Measurements from ENCODE around the gene ZNF667.

The ZNF667 gene

DNA sequence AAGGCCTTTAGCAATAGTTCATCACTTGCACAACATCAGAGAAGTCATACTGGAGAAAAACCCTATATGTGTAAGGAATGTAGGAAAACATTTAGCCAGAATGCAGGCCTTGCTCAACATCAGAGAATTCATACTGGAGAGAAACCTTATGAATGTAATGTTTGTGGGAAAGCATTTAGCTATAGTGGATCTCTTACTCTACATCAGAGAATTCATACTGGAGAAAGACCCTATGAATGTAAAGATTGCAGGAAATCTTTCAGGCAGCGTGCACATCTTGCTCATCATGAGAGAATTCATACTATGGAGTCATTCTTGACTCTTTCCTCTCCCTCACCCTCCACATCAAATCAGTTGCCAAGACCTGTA lies 53.2 kb downstream of the ZNF667 start:
- peak overlapping the region in 1 of 2 donors; percentile 21 for H3K4me3 ChIP-seq (ENCODE audit: low read depth in 1 of 2, low read length in 2 of 2)
- peaks cover 24% of the 10 kb centered on the region for H3K36me3 ChIP-seq (ENCODE audit: insufficient read depth, low read length)
- peaks cover 90% of the 10 kb centered on the region for H3K9me3 ChIP-seq (ENCODE audit: low read length)
- no peak overlapping the region for H3K9ac ChIP-seq (ENCODE audit: low read length)
- no peak overlapping the region for H3K27ac ChIP-seq (ENCODE audit: low read depth, low read length)
- no peaks in the 10 kb centered on the region for H3K27me3 ChIP-seq (ENCODE audit: control insufficient read depth in 1 of 2, insufficient read depth in 2 of 2, low read length in 2 of 2)
- no peaks in the 10 kb centered on the region for H3K4me1 ChIP-seq (ENCODE audit: insufficient read depth, low read length)

DNA sequence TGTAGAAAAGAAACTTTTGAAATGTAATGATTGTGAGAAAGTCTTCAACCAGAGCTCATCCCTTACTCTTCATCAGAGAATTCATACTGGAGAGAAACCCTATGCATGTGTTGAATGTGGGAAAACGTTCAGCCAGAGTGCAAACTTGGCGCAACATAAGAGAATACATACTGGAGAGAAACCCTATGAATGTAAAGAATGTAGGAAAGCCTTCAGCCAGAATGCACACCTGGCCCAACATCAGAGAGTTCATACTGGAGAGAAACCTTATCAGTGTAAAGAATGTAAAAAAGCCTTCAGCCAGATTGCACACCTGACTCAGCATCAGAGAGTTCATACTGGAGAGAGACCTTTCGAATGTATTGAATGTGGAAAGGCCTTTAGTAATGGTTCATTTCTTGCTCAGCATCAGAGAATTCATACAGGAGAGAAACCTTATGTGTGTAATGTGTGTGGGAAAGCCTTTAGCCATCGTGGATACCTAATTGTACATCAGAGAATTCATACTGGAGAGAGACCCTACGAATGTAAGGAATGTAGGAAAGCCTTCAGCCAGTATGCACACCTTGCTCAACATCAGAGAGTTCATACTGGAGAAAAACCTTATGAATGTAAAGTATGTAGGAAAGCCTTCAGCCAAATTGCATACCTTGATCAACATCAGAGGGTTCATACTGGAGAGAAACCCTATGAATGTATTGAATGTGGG lies 53.7 kb downstream of the ZNF667 start:
- Histone ChIP-seq H3K27ac (ENCODE audit: low read depth, low read length) (no peak overlapping the region), H3K9me3 (ENCODE audit: low read length) (peaks cover 90% of the 10 kb centered on the region), H3K9ac (ENCODE audit: low read length) (no peak overlapping the region), H3K27me3 (ENCODE audit: control insufficient read depth in 1 of 2, insufficient read depth in 2 of 2, low read length in 2 of 2) (no peaks in the 10 kb centered on the region), H3K4me1 (ENCODE audit: insufficient read depth, low read length) (no peaks in the 10 kb centered on the region), H3K36me3 (ENCODE audit: insufficient read depth, low read length) (peaks cover 24% of the 10 kb centered on the region), H3K4me3 (ENCODE audit: low read depth in 1 of 2, low read length in 2 of 2) (peak overlapping the region; percentile 21 to 36)

DNA sequence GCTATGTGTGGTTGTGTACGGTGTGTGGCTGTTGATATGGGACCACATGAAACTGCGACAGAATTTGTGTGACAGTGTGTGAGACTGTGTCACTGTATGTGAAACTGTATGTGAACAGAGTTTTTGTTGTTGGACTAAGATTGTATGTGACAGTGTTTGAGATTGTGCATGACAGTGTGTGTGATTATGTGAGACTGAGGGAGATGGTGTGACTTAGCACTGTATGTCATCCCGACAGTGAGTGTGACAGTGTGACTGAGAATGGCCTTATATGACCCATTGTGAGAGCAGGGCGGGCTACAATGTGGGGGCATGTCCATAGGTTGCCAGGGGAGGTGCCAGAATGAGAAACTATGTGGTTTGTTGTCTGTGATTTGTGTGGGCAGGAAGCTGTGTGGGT lies 72.1 kb downstream of the ZNF667 start:
- Histone ChIP-seq H3K27ac (ENCODE audit: low read depth, low read length) (no peak overlapping the region), H3K27me3 (ENCODE audit: control insufficient read depth in 1 of 2, insufficient read depth in 2 of 2, low read length in 2 of 2) (no peaks in the 10 kb centered on the region), H3K36me3 (ENCODE audit: insufficient read depth, low read length) (peaks cover 29% of the 10 kb centered on the region), H3K4me3 (ENCODE audit: low read depth in 1 of 2, low read length in 2 of 2) (peak overlapping the region; percentile 83 to 90), H3K4me1 (ENCODE audit: insufficient read depth, low read length) (peaks cover 15% of the 10 kb centered on the region), H3K9me3 (ENCODE audit: low read length) (peaks cover 35% of the 10 kb centered on the region), H3K9ac (ENCODE audit: low read length) (no peak overlapping the region)

DNA sequence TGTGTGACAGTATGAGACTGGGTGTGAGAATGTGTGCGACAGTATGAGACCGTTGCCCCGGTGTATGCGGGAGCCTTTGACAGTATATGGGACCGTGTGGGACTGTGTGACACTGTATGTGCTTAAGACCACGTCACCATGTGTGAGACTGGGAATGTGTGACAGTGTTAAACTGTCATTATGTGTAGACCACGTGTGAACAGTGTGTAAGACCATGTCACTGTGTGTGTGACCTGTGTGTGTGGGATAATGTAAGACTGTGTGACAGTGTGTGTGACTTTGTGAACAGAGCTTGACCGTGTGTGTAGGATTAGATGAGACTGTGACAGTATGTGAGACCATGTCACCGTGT lies 72.5 kb downstream of the ZNF667 start:
- Histone ChIP-seq H3K27me3 (ENCODE audit: control insufficient read depth in 1 of 2, insufficient read depth in 2 of 2, low read length in 2 of 2) (no peaks in the 10 kb centered on the region), H3K4me3 (ENCODE audit: low read depth in 1 of 2, low read length in 2 of 2) (peak overlapping the region; percentile 83 to 90), H3K27ac (ENCODE audit: low read depth, low read length) (no peak overlapping the region), H3K9ac (ENCODE audit: low read length) (peak overlapping the region; percentile 31), H3K9me3 (ENCODE audit: low read length) (peaks cover 37% of the 10 kb centered on the region), H3K4me1 (ENCODE audit: insufficient read depth, low read length) (peaks cover 15% of the 10 kb centered on the region), H3K36me3 (ENCODE audit: insufficient read depth, low read length) (peaks cover 27% of the 10 kb centered on the region)

DNA sequence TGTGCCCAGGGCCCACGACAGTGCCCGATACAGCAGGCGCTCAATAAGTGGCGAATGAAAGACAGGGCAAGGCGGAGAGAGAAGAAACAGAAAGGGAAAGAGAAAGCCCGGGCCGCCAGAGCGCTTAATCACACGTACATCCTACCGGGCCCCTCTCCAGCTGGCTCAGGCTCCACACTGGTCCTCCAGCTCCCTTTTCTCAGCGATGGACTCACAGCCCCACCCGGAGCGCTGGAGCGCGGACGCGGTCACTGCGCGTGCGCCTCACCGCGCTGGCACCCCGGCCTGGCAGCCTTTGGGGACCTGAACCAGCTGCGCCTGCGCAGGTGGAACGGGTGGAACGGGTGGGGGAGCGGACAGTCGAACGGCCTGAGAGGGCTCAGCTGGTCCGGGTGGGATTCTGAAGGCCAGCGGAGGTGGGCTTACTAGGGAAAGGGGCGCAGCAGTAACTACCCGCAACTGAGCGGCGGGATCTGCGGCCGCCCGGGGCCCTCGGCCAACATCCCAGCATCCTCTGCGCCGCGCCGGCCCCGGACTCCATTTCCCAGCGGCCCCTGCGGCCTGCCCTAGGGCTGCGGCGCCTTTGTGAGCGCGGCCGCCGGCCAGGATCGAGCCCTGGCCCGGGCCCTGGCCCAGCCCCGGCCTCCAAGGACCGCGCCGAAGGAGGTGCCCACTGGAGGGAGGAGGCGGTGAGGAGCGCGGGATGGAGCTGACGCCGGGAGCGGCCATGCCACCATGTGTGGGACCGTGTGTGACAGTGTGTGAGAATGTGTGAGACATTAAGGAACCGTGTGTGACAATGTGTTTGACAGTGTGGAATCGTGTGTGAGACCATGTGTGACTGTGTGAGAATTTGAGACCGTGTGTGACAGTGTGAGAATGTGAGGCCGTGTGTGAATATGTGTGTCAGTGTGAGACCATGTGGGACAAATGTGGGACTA lies 73.1 kb downstream of the ZNF667 start, which contains the start of gene ZNF583:
Gene ZNF583, plus strand, starts transcription at position 569 of the 941 bp plus-strand sequence. CDS start 2,783 bp downstream, outside the sequence.
- Histone ChIP-seq H3K9me3 (ENCODE audit: low read length) (peaks cover 35% of the 10 kb centered on the region), H3K27ac (ENCODE audit: low read depth, low read length) (peak within 1 kb of the TSS; percentile 96), H3K4me1 (ENCODE audit: insufficient read depth, low read length) (peaks cover 15% of the 10 kb centered on the region), H3K4me3 (ENCODE audit: low read depth in 1 of 2, low read length in 2 of 2) (peak within 1 kb of the TSS; percentile 83 to 90), H3K27me3 (ENCODE audit: control insufficient read depth in 1 of 2, insufficient read depth in 2 of 2, low read length in 2 of 2) (no peaks in the 10 kb centered on the region), H3K36me3 (ENCODE audit: insufficient read depth, low read length) (peaks cover 21% of the 10 kb centered on the region), H3K9ac (ENCODE audit: low read length) (peak within 1 kb of the TSS; percentile 50)

DNA sequence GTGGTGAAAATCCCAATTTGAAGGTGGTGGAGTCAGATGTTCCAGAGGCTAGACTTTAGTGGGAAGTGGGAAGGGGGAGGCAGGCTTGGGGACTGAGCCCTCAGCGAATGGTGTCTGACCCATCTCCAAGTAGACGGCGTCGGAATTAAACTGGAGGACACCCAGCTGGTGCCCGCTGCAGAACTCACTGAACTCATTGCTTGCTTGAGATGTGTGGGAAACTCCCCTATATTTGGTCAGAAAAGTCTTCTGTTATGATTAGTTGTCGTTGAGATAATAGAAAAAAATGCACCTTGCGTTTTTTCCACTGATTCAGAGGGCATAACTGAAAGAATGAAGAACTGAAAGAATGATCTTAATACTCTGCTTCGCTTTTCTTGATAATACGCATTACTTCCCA lies 73.9 kb downstream of the ZNF667 start:
- H3K27ac ChIP-seq (ENCODE audit: low read depth, low read length): peak overlapping the region; percentile 96
- peak overlapping the region; percentile 83 to 90 for H3K4me3 ChIP-seq (ENCODE audit: low read depth in 1 of 2, low read length in 2 of 2)
- peaks cover 14% of the 10 kb centered on the region for H3K36me3 ChIP-seq (ENCODE audit: insufficient read depth, low read length)
- H3K9ac ChIP-seq (ENCODE audit: low read length): peak overlapping the region; percentile 50
- H3K27me3 ChIP-seq (ENCODE audit: control insufficient read depth in 1 of 2, insufficient read depth in 2 of 2, low read length in 2 of 2): no peaks in the 10 kb centered on the region
- peaks cover 27% of the 10 kb centered on the region for H3K9me3 ChIP-seq (ENCODE audit: low read length)
- peaks cover 15% of the 10 kb centered on the region for H3K4me1 ChIP-seq (ENCODE audit: insufficient read depth, low read length)

DNA sequence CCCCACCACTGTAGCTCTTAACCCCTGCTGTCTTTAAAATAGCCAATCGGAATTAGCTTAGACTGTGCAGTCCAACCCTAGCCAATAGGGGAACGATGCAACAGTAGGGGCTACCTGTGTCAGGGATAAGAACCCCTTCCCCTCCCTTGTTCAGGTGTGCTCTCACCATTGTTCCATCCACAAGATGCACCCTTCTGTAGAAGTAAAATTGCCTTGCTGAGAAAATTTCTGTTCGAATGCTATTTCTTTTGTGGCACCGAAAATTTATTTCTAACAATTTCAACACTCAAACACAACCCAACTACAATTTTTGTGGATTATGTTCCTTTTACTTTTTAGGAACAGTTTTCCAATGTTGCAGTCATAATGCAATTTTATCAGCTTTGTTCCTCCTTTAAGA lies 76.7 kb downstream of the ZNF667 start:
- Histone ChIP-seq H3K27me3 (ENCODE audit: control insufficient read depth in 1 of 2, insufficient read depth in 2 of 2, low read length in 2 of 2) (no peaks in the 10 kb centered on the region), H3K36me3 (ENCODE audit: insufficient read depth, low read length) (no peaks in the 10 kb centered on the region), H3K9ac (ENCODE audit: low read length) (no peak overlapping the region), H3K4me1 (ENCODE audit: insufficient read depth, low read length) (peaks cover 15% of the 10 kb centered on the region), H3K4me3 (ENCODE audit: low read depth in 1 of 2, low read length in 2 of 2) (no peak overlapping the region), H3K9me3 (ENCODE audit: low read length) (peaks cover 18% of the 10 kb centered on the region), H3K27ac (ENCODE audit: low read depth, low read length) (no peak overlapping the region)

DNA sequence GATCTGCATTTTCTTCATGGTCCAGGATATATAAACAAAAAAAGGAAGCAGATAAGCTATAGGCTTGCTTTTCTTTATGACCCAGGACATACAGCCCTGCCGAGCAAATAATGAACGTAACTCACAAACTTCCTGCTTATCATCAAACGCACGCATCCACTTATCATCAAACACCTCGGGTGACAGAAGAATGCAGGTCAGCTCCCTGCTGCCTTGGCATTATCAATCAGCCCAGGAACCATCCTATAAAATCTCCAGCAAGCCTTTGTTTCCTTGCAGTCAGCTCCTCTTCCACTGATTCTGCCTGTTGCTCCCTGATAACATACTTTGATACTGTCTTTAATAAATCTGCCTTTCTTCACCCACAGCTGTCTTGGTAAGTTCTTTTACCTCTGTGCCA lies 78.3 kb downstream of the ZNF667 start:
- Histone ChIP-seq H3K9ac (ENCODE audit: low read length) (no peak overlapping the region), H3K27me3 (ENCODE audit: control insufficient read depth in 1 of 2, insufficient read depth in 2 of 2, low read length in 2 of 2) (no peaks in the 10 kb centered on the region), H3K4me1 (ENCODE audit: insufficient read depth, low read length) (peaks cover 8% of the 10 kb centered on the region), H3K9me3 (ENCODE audit: low read length) (peaks cover 18% of the 10 kb centered on the region), H3K27ac (ENCODE audit: low read depth, low read length) (no peak overlapping the region), H3K36me3 (ENCODE audit: insufficient read depth, low read length) (no peaks in the 10 kb centered on the region), H3K4me3 (ENCODE audit: low read depth in 1 of 2, low read length in 2 of 2) (no peak overlapping the region)

DNA sequence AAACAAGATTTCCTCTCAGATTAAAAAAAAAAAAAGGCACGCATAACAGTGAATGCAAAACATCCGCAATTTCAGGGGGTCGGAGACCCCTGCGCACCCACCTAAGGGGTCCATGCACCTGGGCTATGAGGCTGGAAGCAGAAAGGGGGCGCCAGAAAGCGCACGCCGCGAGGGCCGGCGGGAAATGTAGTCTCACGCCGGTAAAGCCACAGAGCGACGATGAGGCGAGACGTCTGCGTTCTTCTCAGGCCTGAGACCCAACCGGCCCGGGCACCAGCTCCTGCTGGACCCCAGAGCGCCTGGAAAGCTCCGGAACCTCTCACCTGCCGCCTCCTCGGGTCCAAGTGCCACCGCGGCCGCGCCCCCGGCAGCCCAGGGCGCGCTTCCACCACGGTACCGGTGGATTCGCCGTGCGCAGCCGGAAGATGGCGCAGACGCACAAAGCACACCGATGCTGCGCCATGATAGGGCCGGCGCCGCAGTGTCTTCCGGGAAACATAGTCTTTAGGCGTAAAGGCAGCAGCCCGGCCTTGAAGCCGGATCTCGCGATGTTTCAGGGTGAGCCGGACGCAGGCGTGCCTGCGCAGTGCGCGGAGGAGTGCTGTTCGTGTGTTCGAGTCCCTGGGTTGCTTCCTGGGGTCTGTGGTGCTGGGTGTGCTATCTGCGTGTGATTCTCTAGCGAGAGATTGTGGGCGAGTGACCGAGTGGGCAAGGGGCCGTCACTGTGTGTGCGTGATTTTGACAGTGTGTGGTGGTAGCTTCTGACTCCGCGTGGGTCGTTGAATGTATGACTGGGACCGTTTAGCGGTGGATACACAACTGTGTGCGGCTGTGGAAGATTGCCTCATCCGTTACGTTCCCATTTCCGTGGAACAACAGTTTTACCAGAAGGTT lies 83.8 kb downstream of the ZNF667 start, which contains the start of gene ZNF582:
Gene ZNF582, minus strand, starts transcription at position 416 of the 894 bp plus-strand sequence. CDS start 1,782 bp downstream, outside the sequence.
- peak within 1 kb of the TSS; percentile 64 for H3K27ac ChIP-seq (ENCODE audit: low read depth, low read length)
- peak within 1 kb of the TSS; percentile 66 to 96 for H3K4me3 ChIP-seq (ENCODE audit: low read depth in 1 of 2, low read length in 2 of 2)
- H3K36me3 ChIP-seq (ENCODE audit: insufficient read depth, low read length): peaks cover 9% of the 10 kb centered on the region
- peak within 1 kb of the TSS; percentile 5 for H3K9ac ChIP-seq (ENCODE audit: low read length)
- H3K9me3 ChIP-seq (ENCODE audit: low read length): peaks cover 3% of the 10 kb centered on the region
- H3K4me1 ChIP-seq (ENCODE audit: insufficient read depth, low read length): peaks cover 4% of the 10 kb centered on the region
- no peaks in the 10 kb centered on the region for H3K27me3 ChIP-seq (ENCODE audit: control insufficient read depth in 1 of 2, insufficient read depth in 2 of 2, low read length in 2 of 2)

All from muscle layer of colon (tissue), 2 donors.